ENCODE data around the gene THSD7A. TPM values are rescaled to one million over a fixed set of nuclear protein-coding genes. Genes with fewer than 3 reads are reported as not detected.

The THSD7A gene
- total RNA-seq, 1 experiment from 2014 or later, result 0.20 TPM

DNA sequence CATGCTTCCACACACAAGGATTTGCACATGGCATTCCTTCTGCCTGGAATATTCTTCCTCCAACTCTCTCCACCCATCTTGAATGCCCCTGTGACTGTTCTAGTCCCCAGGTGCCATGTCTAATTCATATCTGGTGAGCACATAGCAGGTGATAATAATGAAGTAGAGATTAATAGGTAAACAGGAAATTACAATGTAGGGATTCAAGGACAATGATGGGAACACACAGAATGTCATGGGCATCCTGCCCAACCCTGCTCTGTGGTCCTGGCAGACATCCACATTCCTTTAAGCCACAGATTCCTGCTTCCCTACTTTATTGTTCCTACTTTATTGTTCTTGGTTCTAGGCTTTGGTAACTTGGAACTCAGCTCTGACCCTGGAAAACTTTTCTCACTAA is 115.8 kb downstream of the THSD7A start:
- in situ Hi-C loops (cut with HindIII; ENCODE audit: low pct_unique_long_range_greater_than_20kb, low sequenced_read_pairs), result no loop called here
- peak; percentile 56 for DNase-seq (ENCODE audit: low read depth)

- in situ Hi-C loops (cut with HindIII; ENCODE audit: low pct_unique_long_range_greater_than_20kb, low sequenced_read_pairs), result no loop called here
- no peak for DNase-seq (ENCODE audit: low read depth)
Observed at GRCh38 chr7:11714676-11715075, 117.3 kb downstream of the THSD7A start.

- in situ Hi-C loops (cut with HindIII; ENCODE audit: low pct_unique_long_range_greater_than_20kb, low sequenced_read_pairs), result no loop called here
- no peak for DNase-seq (ENCODE audit: low read depth)
Observed at GRCh38 chr7:11714205-11714604, 117.8 kb downstream of the THSD7A start.

DNA sequence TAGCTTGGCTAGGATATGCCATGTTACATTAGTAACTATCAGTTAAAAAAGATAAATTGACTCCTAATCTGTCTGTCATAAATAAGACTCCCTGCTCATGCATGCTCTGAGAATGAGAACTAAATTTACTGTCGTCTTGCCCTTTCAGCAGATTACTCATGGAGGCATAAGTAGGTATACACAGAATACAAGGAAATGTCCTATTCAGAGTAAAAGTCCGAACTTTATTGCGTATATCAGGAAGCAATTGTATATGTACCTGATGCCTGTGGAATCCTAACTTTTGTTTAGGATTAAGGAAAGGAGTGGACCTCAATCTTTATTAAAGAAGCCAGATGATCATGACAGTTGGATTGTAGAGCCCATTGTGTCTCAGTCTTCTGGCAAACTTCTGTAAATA is 118.6 kb downstream of the THSD7A start:
- DNase-seq (ENCODE audit: low read depth), result no peak
- in situ Hi-C loops (cut with HindIII; ENCODE audit: low pct_unique_long_range_greater_than_20kb, low sequenced_read_pairs), result no loop called here

DNA sequence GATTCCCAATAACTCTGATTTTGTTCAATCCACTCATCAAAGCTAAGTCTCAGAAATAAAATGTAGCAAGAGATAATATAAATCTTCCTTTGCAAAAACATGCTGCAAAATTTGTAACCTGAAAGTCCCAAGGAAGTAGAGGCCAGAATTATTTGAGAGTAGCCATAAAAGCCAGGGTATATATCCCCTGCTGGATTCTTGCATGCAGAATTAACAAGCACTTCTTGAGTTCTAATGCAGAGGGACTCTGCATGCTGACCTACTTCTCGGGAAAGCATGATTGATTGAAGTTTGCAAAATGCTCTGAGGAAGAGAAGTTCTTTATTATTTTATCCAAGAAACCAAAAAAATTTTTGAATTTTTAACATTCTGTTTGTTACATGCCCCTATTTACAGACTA is 121.6 kb downstream of the THSD7A start:
- in situ Hi-C loops (cut with HindIII; ENCODE audit: low pct_unique_long_range_greater_than_20kb, low sequenced_read_pairs), result no loop called here
- no peak for DNase-seq (ENCODE audit: low read depth)

DNA sequence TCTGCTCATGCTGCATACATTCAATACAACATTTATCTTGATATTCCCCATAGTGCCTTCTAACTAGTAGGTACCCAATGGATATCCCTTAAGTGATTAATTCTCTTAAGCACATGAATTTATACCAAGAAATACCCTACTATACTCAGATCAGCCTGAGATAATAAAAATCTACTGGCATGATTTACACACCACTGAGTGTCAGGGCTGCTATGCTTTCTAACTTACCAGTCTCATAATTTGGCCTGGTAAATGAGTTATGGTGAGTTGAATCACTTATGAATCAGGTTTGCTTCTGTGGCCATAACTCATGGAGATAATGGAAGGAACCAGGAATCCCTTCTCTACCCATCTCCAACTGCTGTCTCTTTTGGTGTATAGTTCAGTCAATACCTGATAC is 122.8 kb downstream of the THSD7A start:
- DNase-seq (ENCODE audit: low read depth), result no peak
- in situ Hi-C loops (cut with HindIII; ENCODE audit: low pct_unique_long_range_greater_than_20kb, low sequenced_read_pairs), result no loop called here

DNA sequence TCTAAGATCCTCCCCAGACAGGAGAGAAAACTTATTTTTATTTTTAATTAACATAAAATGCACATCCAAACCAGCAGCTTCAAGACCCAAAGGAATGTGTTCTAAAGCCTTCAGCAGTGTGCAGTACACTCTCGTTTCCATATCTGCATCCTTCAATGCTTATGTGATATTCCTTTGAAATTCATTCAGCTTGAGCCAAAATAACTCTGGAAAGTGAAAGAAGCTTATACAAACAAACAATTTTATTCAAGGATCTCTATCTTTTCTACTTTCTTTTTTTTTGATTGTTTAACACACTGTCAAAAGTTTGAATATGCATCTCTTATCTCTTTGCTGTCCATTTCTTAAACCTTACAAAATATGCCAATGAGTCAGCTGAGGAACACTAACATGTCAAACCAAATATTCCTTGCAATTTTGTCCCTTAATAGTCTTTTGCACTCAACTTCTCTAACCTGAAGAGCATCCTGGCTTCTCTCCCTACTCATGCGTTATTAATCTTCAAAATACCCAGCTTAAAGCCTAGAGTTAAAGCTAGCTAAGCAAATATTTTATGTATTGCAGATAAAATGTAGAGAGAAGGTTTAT is 124.3 kb downstream of the THSD7A start:
- in situ Hi-C loops (cut with HindIII; ENCODE audit: low pct_unique_long_range_greater_than_20kb, low sequenced_read_pairs), result no loop called here
- DNase-seq (ENCODE audit: low read depth), result no peak

- in situ Hi-C loops (cut with HindIII; ENCODE audit: low pct_unique_long_range_greater_than_20kb, low sequenced_read_pairs), result no loop called here
- DNase-seq (ENCODE audit: low read depth), result peak; percentile 62
Observed at GRCh38 chr7:11706666-11707605, 125.1 kb downstream of the THSD7A start.

GRCh38 chr7:11703829-11704228 is 128.2 kb downstream of the THSD7A start:
- in situ Hi-C loops (cut with HindIII; ENCODE audit: low pct_unique_long_range_greater_than_20kb, low sequenced_read_pairs), result no loop called here
- DNase-seq (ENCODE audit: low read depth), result no peak

- in situ Hi-C loops (cut with HindIII; ENCODE audit: low pct_unique_long_range_greater_than_20kb, low sequenced_read_pairs), result no loop called here
- no peak for DNase-seq (ENCODE audit: low read depth)
Observed at GRCh38 chr7:11702938-11703337, 129.1 kb downstream of the THSD7A start.

DNA sequence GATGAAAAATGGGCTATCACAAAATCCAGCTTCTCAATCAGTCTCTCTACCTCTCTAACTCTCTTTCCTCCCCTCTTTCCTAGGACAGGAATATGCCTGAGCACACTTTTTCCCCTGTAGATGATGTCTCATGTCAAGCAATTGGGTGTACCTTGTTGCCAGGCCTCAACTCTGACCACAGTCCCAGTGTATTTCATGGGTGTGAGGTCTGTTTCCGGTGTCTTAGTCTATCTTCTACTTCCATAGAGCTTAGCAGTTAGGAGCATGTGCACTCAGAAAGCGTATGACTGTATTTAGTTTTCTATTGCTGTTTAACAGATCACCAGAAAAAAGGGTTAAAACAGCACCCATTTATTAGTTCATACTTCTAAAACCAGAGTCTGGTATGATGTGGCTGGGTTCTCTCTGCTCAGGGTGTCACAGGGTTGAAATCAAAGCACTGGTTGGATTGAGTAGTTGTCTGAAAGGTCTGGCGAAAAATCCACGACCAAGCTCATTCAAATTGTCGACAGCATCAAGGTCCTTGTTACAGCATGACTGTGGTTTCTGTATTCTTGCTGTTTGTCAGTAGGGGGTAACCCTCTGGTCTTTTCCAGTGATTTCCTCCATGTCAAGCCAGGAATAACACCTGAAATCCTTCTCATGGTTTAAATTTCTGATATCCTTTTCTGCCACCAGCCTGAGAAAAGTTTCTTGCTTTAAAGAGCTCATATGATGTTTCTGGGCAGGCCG is 130.0 kb downstream of the THSD7A start:
- in situ Hi-C loops (cut with HindIII; ENCODE audit: low pct_unique_long_range_greater_than_20kb, low sequenced_read_pairs), result no loop called here
- no peak for DNase-seq (ENCODE audit: low read depth)

- no peak for DNase-seq (ENCODE audit: low read depth)
- in situ Hi-C loops (cut with HindIII; ENCODE audit: low pct_unique_long_range_greater_than_20kb, low sequenced_read_pairs), result no loop called here
Observed at GRCh38 chr7:11699666-11700065, 132.3 kb downstream of the THSD7A start.

- in situ Hi-C loops (cut with HindIII; ENCODE audit: low pct_unique_long_range_greater_than_20kb, low sequenced_read_pairs), result no loop called here
- DNase-seq (ENCODE audit: low read depth), result no peak
Observed at GRCh38 chr7:11698384-11698871, 133.6 kb downstream of the THSD7A start.

DNA sequence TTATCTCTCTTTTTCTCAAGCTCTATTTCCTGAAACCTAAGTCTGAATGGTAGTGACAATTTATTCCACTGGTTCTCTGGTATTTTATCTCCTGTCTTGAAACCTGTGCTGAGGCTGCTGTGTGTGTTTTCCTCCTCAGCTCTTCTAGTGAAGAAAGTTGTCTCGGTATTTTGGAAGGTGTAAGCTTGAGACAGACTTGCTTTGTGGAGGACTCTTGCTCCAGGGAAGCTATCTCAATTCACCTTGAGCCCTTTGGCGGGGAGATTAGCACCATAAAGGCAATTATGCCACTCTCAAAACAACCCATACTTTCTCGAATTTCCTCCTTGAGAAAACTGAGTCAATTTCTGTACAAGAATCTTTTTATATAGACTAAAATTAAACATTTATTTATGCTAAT is 141.6 kb downstream of the THSD7A start:
- DNase-seq (ENCODE audit: low read depth), result no peak
- in situ Hi-C loops (cut with HindIII; ENCODE audit: low pct_unique_long_range_greater_than_20kb, low sequenced_read_pairs), result no loop called here

DNA sequence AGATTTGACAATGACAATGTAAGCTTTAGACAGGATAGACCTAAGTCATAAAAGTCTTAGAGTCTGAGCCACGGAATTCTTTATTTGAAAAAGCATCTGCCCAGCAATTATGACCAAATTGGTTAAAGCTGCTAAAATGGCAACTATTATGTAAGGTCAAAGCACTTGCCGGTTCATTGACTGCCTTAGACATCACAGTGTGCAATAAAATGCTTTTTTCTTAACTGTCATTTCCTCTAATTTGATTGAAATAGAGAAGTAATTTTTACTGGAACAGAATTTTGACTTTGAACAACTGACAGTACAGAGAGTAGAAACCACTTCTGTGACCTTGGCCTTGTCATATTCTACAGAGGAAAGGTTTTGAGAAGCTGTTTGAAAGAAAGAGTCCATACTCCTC is 142.9 kb downstream of the THSD7A start:
- in situ Hi-C loops (cut with HindIII; ENCODE audit: low pct_unique_long_range_greater_than_20kb, low sequenced_read_pairs), result no loop called here
- DNase-seq (ENCODE audit: low read depth), result no peak

DNA sequence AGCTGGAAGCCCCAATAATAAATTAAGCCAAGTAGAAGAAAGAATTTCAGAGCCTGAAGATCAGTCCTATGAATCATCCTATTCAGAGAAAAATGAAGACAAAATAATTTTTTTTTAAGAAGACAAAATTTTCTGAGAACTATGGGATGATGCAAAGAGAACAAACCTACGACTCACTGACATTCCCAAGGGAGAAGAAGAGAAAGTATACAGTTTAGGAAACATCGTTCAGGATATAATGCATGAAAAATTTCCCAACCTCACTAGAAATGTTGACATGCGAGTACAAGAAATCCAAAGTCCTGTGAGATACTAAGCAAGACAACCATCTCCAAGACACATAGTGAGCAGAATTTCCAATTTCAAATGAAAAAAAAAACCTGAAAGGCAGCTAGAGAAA is 150.5 kb downstream of the THSD7A start:
- in situ Hi-C loops (cut with HindIII; ENCODE audit: low pct_unique_long_range_greater_than_20kb, low sequenced_read_pairs), result no loop called here
- DNase-seq (ENCODE audit: low read depth), result no peak

DNA sequence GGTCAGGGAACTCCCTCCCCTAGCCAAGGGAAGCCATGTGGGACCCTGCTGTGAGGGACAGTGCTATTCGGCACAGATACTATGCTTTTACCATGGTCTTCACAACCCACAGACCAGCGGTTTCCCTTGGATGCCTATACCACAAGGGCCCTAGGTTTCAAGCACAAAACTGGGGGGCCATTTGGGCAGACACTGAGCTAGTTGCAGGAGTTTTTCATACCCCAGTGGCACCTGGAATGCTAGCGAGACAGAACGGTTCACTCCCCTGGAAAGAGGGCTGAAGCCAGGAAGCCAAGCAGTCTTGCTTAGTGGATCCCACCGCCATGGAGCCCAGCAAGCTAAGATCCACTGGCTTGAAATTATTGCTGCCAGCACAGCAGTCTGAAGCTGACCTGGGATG is 156.8 kb downstream of the THSD7A start:
- no peak for DNase-seq (ENCODE audit: low read depth)
- in situ Hi-C loops (cut with HindIII; ENCODE audit: low pct_unique_long_range_greater_than_20kb, low sequenced_read_pairs), result no loop called here

- DNase-seq (ENCODE audit: low read depth), result no peak
- in situ Hi-C loops (cut with HindIII; ENCODE audit: low pct_unique_long_range_greater_than_20kb, low sequenced_read_pairs), result no loop called here
Observed at GRCh38 chr7:11668727-11669126, 163.3 kb downstream of the THSD7A start.

- in situ Hi-C loops (cut with HindIII; ENCODE audit: low pct_unique_long_range_greater_than_20kb, low sequenced_read_pairs), result no loop called here
- no peak for DNase-seq (ENCODE audit: low read depth)
Observed at GRCh38 chr7:11667810-11668185, 164.2 kb downstream of the THSD7A start.

Measured in Caki2 (cell line).